Measurements from ENCODE around the gene PALM3.

PALM3 gene

DNA sequence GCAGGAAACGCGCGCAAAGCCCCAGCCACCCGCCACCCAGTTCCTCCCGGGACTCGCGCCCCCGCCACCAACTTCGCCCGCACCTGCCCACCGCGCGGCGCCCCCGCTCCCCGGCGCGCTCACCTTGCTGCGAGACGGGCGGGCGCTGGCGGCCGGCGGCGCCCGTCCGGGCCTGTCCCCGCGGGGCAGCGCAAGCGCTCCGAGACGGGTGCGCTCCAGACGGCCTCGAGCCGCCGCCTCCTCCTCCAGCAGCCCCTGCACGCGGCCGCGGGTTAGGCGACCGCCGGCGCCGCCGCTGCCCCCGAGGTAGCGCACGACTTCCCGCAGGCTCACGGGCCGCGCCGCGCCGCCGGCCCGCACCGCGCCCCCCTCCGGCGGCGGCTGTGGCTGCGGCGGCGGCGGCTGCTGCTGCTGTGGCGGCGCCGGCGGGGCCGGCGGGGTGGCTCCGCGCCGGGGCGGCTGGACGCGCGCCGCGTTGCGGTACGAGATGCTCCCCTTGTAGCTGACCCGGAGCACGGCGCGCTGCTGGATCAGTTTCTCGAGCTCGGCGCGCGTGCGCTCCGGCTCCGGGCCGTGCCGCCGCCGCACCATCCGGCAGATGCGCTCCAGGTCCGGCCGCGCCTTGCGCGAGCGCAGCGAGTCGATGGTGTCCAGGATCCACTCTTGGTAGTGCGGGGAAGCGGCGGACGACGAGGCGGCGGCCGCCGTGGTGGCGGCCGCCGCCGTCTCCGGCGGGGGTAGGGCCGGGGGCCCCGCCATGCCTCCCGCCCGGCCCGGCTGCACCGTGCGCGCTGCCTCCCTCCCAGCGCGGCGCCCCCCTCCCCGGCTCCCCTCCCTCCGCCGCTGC lies 28.0 kb upstream of the PALM3 start:
- FAIRE-seq (peak; percentile 56), DNase-seq (ENCODE audit: extremely low spot score, insufficient read length, low read depth) (no peak)

GRCh38 chr19:14089412-14089661 lies 27.5 kb upstream of the PALM3 start:
- FAIRE-seq (peak; percentile 48), DNase-seq (ENCODE audit: extremely low spot score, insufficient read length, low read depth) (no peak)

GRCh38 chr19:14088634-14089411 lies 26.9 kb upstream of the PALM3 start:
- DNase-seq (ENCODE audit: extremely low spot score, insufficient read length, low read depth), result no peak

DNA sequence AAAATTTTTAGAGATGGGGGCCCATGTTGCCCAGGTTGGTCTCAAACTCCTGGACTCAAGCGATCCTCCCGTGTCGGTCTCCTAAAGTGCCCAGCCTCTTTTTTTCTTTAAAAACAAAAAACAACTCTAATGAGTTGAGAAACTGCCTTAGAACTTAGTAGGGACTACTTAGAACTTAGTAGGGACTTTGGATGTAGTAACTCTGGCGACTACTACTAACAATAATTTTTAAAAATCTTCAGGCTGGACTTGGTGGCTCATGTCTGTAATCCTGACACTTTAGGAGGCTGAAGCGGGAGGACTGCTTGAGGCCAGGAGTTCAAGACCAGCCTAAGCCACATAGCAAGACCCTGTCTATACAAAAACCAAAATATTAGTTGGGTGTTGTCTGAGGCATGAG lies 24.2 kb upstream of the PALM3 start:
- DNase-seq (ENCODE audit: extremely low spot score, insufficient read length, low read depth) (no peak), FAIRE-seq (no peak)

More at GRCh38 chr19:14088634-14089411, 26.9 kb upstream of the PALM3 start:
- peak; percentile 12 for FAIRE-seq

DNA sequence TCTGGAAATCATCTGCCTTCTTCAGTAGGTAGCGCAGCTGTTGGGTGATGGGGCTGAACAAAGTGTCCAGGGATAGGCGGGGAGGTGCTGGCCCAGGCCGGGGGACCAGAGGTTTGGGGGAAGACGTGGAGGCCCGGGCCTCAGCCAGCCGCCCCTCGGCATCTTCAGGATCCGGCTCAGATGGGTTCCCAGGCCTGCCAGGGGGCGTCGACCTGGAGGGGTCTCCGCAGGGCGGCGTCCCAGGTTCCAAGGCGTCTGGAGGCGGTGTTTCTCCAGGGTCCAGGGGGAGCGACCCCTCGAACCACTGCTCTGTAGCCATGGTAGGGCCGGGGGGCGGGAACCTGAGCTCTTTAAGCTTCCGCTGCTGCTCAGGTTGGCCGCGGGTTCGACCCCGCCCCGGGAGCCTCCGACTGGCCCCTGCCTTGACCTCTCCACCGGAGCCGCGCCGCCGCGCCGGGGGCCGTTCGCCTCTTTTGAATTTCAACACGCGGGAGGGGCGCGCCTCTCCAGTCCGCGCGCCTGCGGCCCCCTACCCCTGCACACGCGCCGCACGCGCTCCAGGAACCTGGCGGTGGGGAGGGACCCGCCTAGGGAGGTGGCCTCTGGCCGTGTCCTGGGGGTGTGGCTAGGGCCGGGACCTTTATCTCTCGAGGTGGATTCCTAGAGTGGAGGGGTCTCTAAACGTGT lies 23.6 kb upstream of the PALM3 start, which contains the start of gene C19orf67:
Gene C19orf67 (minus strand): TSS at position 475 of the 687 bp plus-strand sequence. CDS start 156 bp downstream, at position 319.
- no peak for FAIRE-seq
- no peak for DNase-seq (ENCODE audit: extremely low spot score, insufficient read length, low read depth)

GRCh38 chr19:14082675-14082960 lies 20.7 kb upstream of the PALM3 start:
- FAIRE-seq (no peak), DNase-seq (ENCODE audit: extremely low spot score, insufficient read length, low read depth) (no peak)

GRCh38 chr19:14081797-14082674 lies 20.2 kb upstream of the PALM3 start:
- peak; percentile 5 for FAIRE-seq

DNA sequence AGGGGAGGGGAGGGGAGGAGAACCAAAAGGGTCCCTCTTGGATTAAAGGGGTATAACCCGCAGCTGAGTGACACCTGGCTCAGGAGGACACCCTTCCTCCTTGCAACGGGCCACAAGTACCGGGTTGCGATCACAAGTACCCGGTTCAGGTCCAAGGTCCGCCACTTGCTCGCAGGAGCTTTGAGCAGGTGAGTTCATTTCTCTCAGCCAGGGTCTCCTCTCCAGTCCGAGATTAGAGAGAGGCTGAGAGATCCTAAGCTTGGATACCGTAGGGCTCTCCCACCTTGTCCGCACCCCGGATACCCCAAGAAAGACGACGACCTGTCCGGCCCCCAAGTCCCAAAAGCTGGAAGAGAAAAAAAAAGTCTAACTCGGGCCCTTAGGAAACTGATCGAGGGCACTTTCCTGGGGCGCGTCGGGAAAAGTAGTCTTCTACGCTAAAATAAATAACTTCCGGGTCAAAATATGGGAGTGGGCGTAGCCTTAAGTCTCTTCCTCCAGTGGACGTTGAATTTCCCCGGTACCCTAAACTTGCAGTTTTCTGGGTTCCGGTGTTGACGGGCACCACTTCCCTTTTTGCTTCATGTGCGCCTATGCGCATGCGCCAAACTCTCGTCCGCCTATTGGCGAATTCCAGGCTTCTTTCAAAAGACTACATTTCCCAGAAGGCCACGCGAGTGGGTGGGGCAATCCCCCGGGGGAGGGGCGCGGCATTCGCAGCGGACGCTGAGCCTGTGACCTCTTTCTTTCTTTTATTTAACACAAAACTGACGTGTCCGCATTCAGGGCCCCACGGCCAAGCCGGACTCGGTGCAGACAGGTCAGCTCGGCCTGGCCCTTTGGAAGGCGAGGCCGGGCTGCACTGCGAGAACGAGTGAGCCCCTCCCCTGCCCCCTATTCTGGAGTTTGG lies 19.3 kb upstream of the PALM3 start:
- FAIRE-seq, result peak; percentile 99
- DNase-seq (ENCODE audit: extremely low spot score, insufficient read length, low read depth), result peak; percentile 95

More at GRCh38 chr19:14081797-14082674, 20.2 kb upstream of the PALM3 start:
- no peak for DNase-seq (ENCODE audit: extremely low spot score, insufficient read length, low read depth)

GRCh38 chr19:14078411-14078810 lies 16.5 kb upstream of the PALM3 start:
- FAIRE-seq, result no peak
- DNase-seq (ENCODE audit: extremely low spot score, insufficient read length, low read depth), result no peak

GRCh38 chr19:14073925-14074838 lies 12.3 kb upstream of the PALM3 start:
- no peak for DNase-seq (ENCODE audit: extremely low spot score, insufficient read length, low read depth)
- no peak for FAIRE-seq

- DNase-seq (ENCODE audit: extremely low spot score, insufficient read length, low read depth) (peak; percentile 67), FAIRE-seq (no peak)
These were observed 11.5 kb upstream of the PALM3 start for GRCh38 chr19:14073261-14073924.

DNA sequence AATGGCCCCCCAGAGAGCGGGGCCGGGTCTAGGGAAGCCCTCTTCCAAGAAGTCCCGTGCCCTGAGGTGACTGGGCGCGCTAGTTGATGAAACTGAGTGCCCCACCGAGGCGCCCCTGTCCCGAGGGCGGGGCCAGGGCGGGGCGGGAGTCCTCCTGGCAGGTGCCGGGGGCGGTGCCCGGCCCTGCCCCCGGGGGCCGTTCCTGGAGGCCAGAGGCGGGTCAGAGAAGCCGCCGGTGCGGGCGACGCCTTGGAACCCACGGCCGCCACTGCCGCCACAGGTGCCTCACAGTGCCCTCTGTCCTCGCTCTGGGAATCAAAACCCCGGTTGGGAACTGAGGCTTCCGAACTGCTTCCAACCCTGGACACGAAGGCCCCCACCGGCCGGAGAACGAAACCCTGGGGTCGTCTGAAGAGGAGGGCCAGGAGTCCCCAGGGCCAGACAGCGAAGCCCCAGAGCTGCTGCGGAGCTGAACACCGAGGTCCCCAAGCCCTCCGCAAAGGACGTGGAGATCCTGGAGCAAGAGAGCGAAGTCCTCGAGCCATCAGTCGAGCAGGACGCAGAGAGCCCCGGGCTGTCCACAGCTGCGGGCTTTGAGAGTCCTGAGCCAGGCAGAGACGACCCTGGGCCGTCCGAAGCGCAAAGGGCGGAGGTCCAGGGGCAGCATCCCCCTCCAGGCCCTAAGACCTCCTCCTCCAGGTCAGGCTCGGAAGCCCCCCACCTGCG lies 10.8 kb upstream of the PALM3 start, which contains the start of gene MISP3:
Gene MISP3 (plus strand): TSS at position 252 of the 726 bp plus-strand sequence. CDS start 524 bp downstream, outside the sequence.
- DNase-seq (ENCODE audit: extremely low spot score, insufficient read length, low read depth) (no peak), FAIRE-seq (no peak)

DNA sequence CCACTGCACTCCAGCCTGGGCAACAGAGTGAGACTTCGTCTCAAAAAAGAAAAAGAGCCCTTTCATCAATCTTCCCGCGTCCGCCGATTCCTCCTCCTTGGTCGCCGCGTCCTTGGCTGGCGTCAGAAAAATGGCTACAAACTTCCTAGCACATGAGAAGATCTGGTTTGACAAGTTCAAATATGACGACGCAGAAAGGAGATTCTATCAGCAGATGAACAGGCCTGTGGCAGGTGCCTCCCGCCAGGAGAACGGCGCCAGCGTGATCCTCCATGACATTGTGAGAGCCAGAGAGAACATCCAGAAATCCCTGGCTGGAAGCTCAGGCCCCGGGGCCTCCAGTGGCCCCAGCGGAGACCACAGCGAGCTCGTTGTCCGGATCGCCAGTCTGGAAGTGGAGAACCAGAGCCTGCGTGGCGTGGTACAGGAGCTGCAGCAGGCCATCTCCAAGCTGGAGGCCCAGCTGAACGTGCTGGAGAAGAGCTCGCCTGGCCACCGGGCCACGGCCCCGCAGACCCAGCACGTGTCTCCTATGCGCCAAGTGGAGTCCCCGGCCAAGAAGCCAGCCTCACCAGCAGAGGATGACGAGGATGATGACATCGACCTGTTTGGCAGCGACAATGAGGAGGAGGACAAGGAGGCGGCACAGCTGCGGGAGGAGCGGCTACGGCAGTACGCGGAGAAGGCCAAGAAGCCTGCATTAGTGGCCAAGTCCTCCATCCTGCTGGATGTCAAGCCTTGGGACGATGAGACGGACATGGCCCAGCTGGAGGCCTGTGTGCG lies 8.6 kb upstream of the PALM3 start:
- DNase-seq (ENCODE audit: extremely low spot score, insufficient read length, low read depth) (no peak), FAIRE-seq (no peak)

DNA sequence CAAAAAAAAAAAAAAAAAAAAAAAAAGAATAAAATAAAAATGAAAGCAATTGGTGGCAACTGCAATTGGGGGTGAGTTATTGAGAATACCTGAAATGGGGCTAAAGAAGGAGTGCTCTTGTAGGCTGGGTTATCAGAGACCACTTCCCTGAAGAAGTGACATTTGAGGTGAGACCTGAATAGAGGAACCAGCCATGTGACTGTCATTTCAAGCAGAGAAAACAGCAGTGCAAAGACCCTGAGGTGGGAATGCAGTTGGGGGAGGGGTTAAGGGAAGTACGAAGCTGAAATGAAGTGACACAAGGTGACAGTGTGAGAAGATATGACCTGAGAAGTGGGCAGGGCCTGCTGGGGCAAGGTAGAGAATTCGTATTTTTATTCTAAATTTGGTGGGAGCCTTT lies 4.3 kb upstream of the PALM3 start:
- no peak for FAIRE-seq
- no peak for DNase-seq (ENCODE audit: extremely low spot score, insufficient read length, low read depth)

- no peak for FAIRE-seq
- DNase-seq (ENCODE audit: extremely low spot score, insufficient read length, low read depth), result no peak
These were observed 1.2 kb upstream of the PALM3 start for GRCh38 chr19:14063105-14063504.

- no peak for DNase-seq (ENCODE audit: extremely low spot score, insufficient read length, low read depth)
- no peak for FAIRE-seq
These were observed 631 bp upstream of the PALM3 start for GRCh38 chr19:14062558-14062855.

All from GM18507 (cell line).